Fibroblast of the aortic adventitia (primary cell): ENCODE data around the gene OR2A12. TPM values are rescaled to one million over a fixed set of nuclear protein-coding genes. Genes with fewer than 3 reads are reported as not detected.

Source experiments
- DNase-seq: peaks from one replicate; pipeline ENCODE4 v3.0.0-alpha.2; 2010; ENCODE audit warnings: low read depth
- H3K4me3 ChIP-seq: 2 replicates; pipeline ENCODE4 v1.5.1; 2011; ENCODE audit warnings: low read depth, mild to moderate bottlenecking, control low read depth, low read length, moderate library complexity
- total RNA-seq: library from RNA; depleted of rRNA; stranded (reverse); fragments of >200 nt; gene quantifications from 2 replicates; pipeline ENCODE4 v1.2.3, GENCODE V29; 2012; ENCODE audit warnings: low replicate concordance
- TF ChIP-seq, protein P1 (sequence below): IDR thresholded peaks from 2 replicates; pipeline ENCODE4 v1.5.1; 2011; ENCODE audit warnings: mild to moderate bottlenecking, low read length, control low read depth, inconsistent platforms; ENCODE audit not compliant: insufficient read depth

Gene OR2A12
- total RNA-seq, 1 donor, result not detected

DNA sequence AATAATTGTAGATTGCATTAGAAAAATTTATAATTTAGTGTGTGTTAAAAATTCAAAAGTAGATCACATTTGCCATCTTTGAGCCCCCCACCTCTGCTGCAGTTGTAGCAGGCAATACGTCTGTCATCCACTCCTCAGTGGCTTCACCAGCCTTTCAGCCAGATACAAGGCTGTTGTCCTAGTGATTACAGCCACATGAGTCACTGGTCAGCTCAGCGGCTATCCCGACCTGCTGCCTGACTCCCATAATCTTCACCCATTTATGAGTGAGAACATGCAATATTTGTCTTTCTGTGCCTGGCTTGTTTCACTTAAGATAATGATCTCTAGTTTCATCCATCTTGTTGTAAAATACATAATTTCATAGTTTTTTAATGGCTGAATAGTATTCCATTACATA, 28.1 kb upstream of the OR2A12 start:
- TF ChIP-seq, protein P1, sequence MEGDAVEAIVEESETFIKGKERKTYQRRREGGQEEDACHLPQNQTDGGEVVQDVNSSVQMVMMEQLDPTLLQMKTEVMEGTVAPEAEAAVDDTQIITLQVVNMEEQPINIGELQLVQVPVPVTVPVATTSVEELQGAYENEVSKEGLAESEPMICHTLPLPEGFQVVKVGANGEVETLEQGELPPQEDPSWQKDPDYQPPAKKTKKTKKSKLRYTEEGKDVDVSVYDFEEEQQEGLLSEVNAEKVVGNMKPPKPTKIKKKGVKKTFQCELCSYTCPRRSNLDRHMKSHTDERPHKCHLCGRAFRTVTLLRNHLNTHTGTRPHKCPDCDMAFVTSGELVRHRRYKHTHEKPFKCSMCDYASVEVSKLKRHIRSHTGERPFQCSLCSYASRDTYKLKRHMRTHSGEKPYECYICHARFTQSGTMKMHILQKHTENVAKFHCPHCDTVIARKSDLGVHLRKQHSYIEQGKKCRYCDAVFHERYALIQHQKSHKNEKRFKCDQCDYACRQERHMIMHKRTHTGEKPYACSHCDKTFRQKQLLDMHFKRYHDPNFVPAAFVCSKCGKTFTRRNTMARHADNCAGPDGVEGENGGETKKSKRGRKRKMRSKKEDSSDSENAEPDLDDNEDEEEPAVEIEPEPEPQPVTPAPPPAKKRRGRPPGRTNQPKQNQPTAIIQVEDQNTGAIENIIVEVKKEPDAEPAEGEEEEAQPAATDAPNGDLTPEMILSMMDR, result no peak
- no peak for DNase-seq
- H3K4me3 ChIP-seq, result no peak overlapping the region

DNA sequence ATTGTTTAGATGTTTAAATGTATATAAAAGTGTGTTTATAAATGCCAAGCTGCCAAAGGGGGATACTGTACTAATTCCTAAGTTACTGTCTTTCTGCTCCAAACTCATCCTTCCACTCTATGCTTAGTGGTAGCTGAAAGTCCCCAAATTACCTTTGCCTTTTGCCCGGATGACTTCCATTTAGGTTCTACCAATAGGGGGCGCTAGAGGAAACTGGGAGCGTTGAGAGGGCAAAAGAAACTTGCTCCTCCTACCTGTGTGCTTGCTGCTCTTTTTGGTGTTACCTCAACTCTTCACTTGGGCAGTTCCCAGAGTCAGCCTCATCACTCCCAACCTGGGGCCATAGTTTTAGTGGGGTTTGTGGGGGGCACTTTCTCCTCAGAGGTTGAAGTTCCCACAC, 22.4 kb upstream of the OR2A12 start:
- TF ChIP-seq, protein P1, result peak; percentile 2
- DNase-seq, result no peak
- H3K4me3 ChIP-seq, result no peak overlapping the region

DNA sequence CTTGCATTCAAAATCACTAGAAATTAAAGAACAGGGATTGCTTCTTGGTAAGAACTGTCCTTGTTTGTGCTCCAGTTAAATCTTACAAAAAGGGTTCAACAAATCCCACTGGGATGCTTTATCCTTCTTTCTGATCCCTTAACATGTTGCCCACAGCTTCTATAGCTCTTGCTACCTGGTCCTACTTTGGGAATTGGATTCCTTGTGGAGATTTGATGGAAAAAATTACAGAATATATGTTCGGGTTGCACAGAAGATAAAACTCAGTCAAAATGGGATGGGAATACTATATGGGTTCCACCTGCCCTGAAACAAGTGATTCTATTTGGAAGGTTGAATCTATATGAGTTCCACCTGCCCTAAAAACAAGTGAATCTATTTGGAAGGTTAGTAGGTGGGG, 16.6 kb upstream of the OR2A12 start, which contains the start of gene OR2A25:
Gene OR2A25 (plus strand): TSS at position 301 of the 400 bp plus-strand sequence. CDS start 4,409 bp downstream, outside the sequence.
- no peak for DNase-seq
- H3K4me3 ChIP-seq, result no peak within 1 kb of the TSS
- TF ChIP-seq, protein P1, result no peak

DNA sequence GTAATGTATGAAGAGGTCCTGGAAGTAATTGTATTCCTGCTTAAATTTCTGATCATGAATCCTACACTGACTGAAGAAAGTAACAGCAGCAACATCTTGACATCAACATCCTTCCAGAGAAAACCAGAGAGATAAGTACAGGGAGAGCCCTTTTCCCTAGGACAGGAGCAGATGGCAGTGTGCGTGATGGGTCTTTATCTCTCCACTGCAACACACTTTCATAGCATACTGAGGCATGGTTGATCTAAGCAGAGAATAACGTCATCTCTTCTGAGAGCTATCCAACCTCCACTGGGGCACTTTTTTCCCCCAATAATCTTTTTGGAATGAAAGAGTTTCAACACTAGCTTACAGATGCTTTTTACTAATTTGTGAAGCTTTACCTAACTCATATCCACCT, 16.1 kb upstream of the OR2A12 start:
- DNase-seq, result no peak
- H3K4me3 ChIP-seq, result no peak overlapping the region
- TF ChIP-seq, protein P1, result no peak

DNA sequence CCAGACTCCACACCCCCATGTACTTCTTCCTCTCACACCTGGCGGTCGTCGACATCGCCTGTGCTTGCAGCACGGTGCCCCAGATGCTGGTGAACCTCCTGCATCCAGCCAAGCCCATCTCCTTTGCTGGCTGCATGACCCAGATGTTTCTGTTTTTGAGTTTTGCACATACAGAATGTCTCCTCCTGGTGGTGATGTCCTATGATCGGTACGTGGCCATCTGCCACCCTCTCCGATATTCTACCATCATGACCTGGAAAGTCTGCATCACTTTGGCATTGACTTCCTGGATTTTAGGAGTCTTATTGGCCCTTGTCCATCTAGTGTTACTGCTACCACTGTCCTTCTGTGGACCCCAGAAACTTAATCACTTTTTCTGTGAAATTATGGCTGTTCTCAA, 11.7 kb upstream of the OR2A12 start:
- H3K4me3 ChIP-seq, result no peak overlapping the region
- DNase-seq, result no peak
- TF ChIP-seq, protein P1, result no peak

DNA sequence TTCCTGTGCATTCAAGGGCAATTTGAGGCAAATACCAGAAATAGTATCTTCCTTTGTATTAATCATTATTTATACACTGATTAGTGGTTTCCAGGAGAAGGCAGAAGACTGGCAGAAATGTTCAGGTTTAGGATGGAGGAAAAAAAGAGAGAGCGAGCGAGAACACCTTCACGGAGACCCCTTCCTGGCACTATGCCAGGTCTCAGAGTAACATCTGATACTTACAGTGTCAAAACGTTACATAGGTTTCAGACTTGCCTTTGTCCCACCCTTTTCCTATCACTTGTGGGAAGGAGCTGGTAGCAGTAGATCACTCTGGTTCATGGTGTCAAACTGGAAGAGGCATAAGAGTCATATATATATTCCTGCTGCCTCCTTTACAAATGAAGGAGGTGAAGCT, 652 bp downstream of the OR2A12 start:
- no peak for DNase-seq
- TF ChIP-seq, protein P1, result no peak
- H3K4me3 ChIP-seq, result no peak overlapping the region

DNA sequence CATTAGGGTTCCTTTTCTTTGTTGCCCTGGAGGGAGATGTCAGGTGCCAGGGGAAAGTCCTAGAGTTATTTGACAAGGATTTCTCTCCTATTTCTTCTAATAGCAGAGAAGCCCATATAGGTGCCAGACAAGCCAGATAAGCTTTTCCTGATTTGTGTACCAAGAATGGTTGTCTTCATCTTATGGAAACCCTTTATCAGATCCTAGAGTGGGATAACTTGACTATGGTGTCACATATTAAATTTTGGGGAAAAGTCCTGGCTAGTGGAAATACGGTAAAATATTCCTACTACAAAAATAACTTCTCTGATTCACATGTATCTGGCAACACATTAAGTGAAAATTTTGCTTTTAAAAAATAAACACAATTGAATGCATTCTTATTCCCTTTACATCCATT, 1.2 kb downstream of the OR2A12 start:
- no peak overlapping the region for H3K4me3 ChIP-seq
- TF ChIP-seq, protein P1, result no peak
- DNase-seq, result no peak
